Duodenal mucosa (tissue), 2 donors: ENCODE results near the gene POLR3C.
"Not testable (repeated sequence)": the region's sequence is repeated elsewhere in the genome, so short reads cannot be mapped to it uniquely, and the experiment has no call there.

Experiments used
- H3K27ac ChIP-seq: one replicate; pipeline ENCODE4 v1.7.0; 2013; ENCODE audit warnings: low read depth, low read length
- H3K27me3 ChIP-seq, 2 donors: one replicate each; pipeline ENCODE4 v1.7.0; 2013; ENCODE audit warnings: low read length in 2 of 2, control low read depth in 1 of 2; ENCODE audit not compliant: insufficient read depth in 2 of 2, control insufficient read depth in 1 of 2
- H3K36me3 ChIP-seq, 2 donors: one replicate each; pipeline ENCODE4 v1.7.0; 2013; ENCODE audit warnings: low read length in 2 of 2, control low read depth in 1 of 2; ENCODE audit not compliant: insufficient read depth in 2 of 2, control insufficient read depth in 1 of 2
- H3K4me1 ChIP-seq, 2 donors: one replicate each; pipeline ENCODE4 v1.7.0; 2013; ENCODE audit warnings: low read length in 2 of 2, control low read depth in 1 of 2; ENCODE audit not compliant: insufficient read depth in 2 of 2, control insufficient read depth in 1 of 2
- H3K4me3 ChIP-seq, 2 donors: one replicate each; pipeline ENCODE4 v1.7.0; 2013; ENCODE audit warnings: low read length in 2 of 2, low read depth in 1 of 2
- H3K9ac ChIP-seq, 2 donors: one replicate each; pipeline ENCODE4 v1.7.0; 2013; ENCODE audit warnings: low read length in 2 of 2, low read depth in 1 of 2
- H3K9me3 ChIP-seq, 2 donors: one replicate each; pipeline ENCODE4 v1.7.0; 2013; ENCODE audit warnings: low read length in 2 of 2, control low read depth in 1 of 2; ENCODE audit not compliant: control insufficient read depth in 1 of 2

Gene POLR3C, protein sequence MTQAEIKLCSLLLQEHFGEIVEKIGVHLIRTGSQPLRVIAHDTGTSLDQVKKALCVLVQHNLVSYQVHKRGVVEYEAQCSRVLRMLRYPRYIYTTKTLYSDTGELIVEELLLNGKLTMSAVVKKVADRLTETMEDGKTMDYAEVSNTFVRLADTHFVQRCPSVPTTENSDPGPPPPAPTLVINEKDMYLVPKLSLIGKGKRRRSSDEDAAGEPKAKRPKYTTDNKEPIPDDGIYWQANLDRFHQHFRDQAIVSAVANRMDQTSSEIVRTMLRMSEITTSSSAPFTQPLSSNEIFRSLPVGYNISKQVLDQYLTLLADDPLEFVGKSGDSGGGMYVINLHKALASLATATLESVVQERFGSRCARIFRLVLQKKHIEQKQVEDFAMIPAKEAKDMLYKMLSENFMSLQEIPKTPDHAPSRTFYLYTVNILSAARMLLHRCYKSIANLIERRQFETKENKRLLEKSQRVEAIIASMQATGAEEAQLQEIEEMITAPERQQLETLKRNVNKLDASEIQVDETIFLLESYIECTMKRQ

DNA sequence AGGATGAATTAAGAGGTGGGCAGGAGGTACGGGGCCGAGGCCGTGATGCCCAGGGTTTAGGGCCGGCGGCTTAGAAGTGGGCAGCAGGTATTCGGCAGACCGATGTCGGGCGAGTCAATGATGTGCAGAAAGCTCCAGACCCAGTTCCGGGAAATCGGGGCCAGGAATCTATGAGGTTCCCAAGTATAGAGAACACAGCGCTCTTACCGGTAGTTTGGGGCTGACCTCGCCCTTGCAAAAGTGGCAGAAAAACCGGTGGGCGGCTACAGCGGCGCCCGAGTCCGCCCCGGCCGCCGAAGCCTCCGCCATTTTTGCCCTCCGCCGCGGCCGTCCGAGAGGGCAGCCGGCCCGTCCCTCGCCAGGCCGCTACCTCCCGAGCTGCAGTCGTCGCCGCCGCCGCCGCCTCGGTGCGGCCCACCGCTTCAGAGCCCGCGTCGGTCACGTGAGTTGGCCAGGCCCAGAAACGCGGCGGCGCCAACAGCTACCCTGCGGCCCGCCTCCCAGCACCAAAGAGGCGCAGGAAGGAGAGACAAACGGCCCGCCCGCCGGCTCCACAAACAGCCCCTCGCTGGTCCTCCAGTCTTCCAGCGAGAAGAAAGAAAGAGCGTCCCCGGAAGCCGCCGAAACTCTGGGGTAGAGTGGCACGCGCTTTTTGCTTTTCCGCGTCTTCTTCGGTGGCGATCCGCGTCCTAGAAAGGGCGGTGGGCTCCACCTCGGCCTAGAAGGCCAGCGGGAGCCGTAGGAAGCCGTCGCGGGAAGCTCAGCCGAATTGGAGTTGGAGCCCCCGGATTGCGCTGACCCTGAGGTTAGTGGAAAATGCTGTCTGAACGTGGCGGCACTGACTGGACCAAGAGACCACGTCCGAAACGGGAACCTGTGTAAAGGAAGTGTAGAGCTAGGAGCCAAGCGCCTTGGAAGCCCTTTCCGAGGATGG is at the start of gene POLR3C, which contains the start of gene RNF115:
Gene POLR3C (plus strand): TSS at position 636 of the 934 bp plus-strand sequence. CDS start 1,577 bp downstream, outside the sequence.
Gene RNF115 (minus strand): TSS at position 531 of the 934 bp plus-strand sequence. CDS start 222 bp downstream, at position 309.
- peaks cover 23 to 27% of the 10 kb centered on the region in 2 donors for H3K36me3 ChIP-seq
- peak within 1 kb of the TSS; percentile 88 to 95 for H3K9ac ChIP-seq
- peak within 1 kb of the TSS; percentile 89 for H3K27ac ChIP-seq
- H3K27me3 ChIP-seq, result no peaks in the 10 kb centered on the region
- H3K4me1 ChIP-seq, result peaks cover 8 to 12% of the 10 kb centered on the region in 2 donors
- no peaks in the 10 kb centered on the region for H3K9me3 ChIP-seq
- H3K4me3 ChIP-seq, result peak within 1 kb of the TSS; percentile 100

DNA sequence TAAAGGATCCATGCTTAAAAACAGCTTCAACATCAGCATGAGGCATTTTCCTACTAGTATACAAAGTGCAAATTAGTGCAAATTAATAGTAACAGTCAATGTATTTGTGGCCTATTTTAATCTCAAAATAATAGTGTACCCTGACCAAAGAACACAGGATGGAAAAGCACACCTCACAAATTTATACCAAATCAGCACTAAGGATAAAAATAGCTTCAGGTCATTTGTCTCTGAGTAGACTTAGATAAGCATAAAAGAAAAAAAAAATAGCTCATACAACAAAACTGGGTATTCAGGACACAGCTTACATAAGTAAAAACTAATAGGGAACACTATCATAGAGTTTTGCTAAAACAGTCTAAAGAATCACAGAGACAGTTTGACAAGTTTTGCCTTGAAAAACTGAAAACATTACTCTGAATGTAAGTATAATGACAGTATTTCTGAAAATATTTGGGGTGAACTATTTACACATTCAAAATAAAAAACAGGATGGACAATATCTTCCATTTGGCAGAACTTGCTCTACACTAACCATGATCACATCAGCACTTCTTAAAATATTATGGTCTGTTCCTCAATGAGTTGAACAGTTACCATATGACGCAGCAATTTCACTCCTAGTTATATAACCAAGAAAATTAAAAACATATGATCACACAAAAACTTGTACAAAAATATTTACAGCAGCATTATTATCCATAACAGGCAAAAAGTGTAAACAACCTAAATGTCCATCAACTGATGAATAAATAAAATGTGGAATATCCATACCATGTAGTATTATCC is 46.4 kb upstream of the POLR3C start:
- no peak overlapping the region for H3K9ac ChIP-seq
- H3K36me3 ChIP-seq, result no peaks in the 10 kb centered on the region
- no peak overlapping the region for H3K27ac ChIP-seq
- H3K9me3 ChIP-seq, result no peaks in the 10 kb centered on the region
- no peaks in the 10 kb centered on the region for H3K27me3 ChIP-seq
- no peaks in the 10 kb centered on the region for H3K4me1 ChIP-seq
- no peak overlapping the region for H3K4me3 ChIP-seq

DNA sequence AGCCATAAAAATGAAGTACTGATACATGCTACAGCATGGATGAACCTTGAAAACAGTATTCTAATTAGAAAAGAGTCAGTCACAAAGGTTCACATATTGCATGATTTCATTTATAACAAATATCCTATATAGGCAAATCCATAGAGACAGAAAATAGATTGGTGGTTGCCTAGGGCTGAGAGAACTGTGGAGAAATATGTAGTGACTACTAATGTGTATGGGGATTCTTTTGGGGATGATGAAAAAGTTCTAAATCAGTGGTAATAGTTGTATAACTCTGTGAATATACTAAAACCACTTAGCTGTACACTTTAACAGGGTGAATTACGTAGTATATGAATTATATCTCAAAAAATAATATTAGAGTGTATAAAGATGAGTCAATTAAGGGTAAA is 45.9 kb upstream of the POLR3C start:
- H3K36me3 ChIP-seq, result no peaks in the 10 kb centered on the region
- H3K4me1 ChIP-seq, result no peaks in the 10 kb centered on the region
- no peak overlapping the region for H3K9ac ChIP-seq
- H3K27ac ChIP-seq, result no peak overlapping the region
- no peaks in the 10 kb centered on the region for H3K27me3 ChIP-seq
- H3K4me3 ChIP-seq, result no peak overlapping the region
- H3K9me3 ChIP-seq, result no peaks in the 10 kb centered on the region

DNA sequence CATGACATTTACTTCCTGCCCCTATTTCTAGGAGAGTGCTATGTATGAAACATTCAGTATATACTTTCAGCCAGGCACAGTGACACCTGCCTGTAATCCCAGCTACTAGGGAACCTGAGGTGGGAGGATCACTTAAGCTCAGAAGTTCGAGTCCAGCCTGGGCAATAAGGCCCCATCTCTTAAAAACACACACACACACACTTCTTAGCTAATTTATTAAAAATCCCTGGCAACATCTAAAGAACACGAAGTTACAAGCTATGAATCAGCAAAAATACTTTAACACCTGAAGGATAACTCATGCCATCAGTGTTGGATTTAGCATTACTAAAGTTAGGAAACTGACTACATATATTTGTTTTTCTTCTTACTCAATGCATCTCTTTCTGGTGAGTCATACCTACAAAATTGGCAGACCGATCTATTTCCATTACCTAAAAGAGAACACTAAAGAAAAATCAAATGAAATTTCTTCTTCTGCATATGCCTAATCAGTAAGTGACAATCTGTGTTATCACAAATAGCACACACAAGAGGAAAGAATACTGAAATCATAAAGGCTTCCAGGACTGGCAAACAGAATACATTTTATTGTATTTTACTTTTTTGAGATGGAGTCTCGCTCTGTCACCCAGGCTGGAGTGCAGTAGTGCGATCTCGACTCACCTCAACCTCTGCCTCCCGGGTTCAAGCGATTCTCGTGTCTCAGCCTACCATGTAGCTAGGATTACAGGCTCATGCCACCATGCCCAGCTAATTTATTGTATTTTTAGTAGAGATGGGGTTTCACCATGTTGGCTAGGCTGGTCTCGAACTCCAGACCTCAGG is 41.5 kb upstream of the POLR3C start:
- Histone ChIP-seq H3K36me3 (no peaks in the 10 kb centered on the region), H3K9ac (no peak overlapping the region), H3K4me1 (peaks cover 7 to 14% of the 10 kb centered on the region in 2 donors), H3K27me3 (no peaks in the 10 kb centered on the region), H3K9me3 (no peaks in the 10 kb centered on the region), H3K4me3 (no peak overlapping the region), H3K27ac (no peak overlapping the region)

DNA sequence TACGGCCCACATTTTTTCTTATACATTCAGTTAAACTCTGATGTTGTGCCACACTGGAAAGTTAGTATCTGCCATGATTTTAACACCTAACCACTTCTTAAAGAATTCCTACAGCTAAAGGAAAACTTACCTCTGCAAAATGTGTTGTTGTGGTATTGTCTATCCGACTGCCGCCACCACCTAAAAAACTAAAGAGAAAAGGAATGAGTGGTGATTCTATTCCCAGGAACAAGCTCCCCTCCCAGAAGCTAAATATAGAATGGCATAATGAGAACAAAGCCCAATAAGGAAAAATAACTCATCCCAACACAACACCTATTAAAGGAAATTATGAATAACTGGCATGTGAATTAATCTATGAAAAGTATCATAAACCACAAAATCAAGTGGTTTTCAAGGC is 39.6 kb upstream of the POLR3C start:
- Histone ChIP-seq H3K4me1 (peaks cover 7 to 14% of the 10 kb centered on the region in 2 donors), H3K9ac (no peak overlapping the region), H3K27ac (no peak overlapping the region), H3K27me3 (no peaks in the 10 kb centered on the region), H3K9me3 (no peaks in the 10 kb centered on the region), H3K36me3 (peaks cover 0 to 6% of the 10 kb centered on the region in 2 donors), H3K4me3 (no peak overlapping the region)

DNA sequence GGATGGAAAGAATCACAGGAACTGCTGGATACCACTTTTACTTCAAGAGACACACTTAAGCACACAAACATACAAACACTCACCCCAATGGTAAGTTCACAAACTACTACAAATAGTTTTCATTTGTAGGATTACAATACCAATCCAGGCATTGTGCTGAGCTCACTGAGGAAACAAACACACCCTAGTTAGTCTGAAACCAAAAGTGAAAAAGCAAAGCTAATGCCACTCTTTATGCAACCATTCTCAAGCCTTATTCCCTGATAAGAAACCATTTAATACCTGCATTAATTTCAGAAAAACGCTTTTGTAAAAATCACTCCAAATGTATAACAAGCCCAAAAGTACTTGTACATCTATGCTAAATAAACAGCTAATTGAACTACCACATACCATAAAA is 38.5 kb upstream of the POLR3C start:
- Histone ChIP-seq H3K27me3 (no peaks in the 10 kb centered on the region), H3K4me1 (peaks cover 7 to 14% of the 10 kb centered on the region in 2 donors), H3K36me3 (peaks cover 0 to 6% of the 10 kb centered on the region in 2 donors), H3K9me3 (no peaks in the 10 kb centered on the region), H3K9ac (no peak overlapping the region), H3K4me3 (no peak overlapping the region), H3K27ac (no peak overlapping the region)

DNA sequence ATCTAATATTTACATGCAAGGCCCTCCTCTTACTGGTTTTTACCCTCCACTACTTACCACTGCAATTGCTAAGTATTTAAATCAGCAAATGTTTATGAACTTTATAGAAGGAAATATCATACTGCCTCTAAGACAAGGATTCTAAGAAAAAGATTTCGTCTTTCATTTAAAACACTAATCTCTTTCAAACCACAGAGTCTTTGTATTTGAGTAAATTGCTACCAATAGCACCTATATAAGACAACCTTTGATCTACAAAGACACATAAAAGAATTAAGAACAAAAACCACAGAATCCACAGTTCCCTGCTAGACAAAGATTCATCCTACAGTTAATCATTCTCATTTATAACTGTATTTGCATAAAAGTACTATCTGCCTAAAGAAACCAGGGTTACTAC is 37.7 kb upstream of the POLR3C start:
- H3K27ac ChIP-seq, result no peak overlapping the region
- no peaks in the 10 kb centered on the region for H3K27me3 ChIP-seq
- H3K9ac ChIP-seq, result no peak overlapping the region
- peaks cover 7 to 14% of the 10 kb centered on the region in 2 donors for H3K4me1 ChIP-seq
- no peak overlapping the region for H3K4me3 ChIP-seq
- peaks cover 0 to 6% of the 10 kb centered on the region in 2 donors for H3K36me3 ChIP-seq
- no peaks in the 10 kb centered on the region for H3K9me3 ChIP-seq

DNA sequence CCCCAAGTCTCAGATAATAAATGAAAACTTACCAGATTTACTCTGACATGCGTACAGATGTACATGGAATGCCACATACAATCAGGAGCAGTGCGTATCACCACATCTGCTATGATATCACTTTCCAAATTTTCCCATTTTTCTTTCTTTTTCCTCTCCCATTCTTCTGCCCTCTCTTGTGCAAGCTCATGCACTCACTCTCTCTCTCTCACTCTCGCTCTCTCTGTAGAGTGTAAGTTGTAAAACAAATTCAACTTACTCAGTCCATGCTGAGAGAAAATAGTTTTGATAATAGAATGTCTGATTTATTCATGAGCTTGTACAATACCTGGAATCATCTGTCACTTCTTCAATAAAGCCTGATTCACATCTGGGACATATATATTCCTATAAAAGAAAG is 35.4 kb upstream of the POLR3C start:
- Histone ChIP-seq H3K27ac (no peak overlapping the region), H3K9me3 (no peaks in the 10 kb centered on the region), H3K27me3 (no peaks in the 10 kb centered on the region), H3K4me3 (no peak overlapping the region), H3K36me3 (peaks cover 0 to 6% of the 10 kb centered on the region in 2 donors), H3K9ac (no peak overlapping the region), H3K4me1 (peaks cover 7 to 14% of the 10 kb centered on the region in 2 donors)

DNA sequence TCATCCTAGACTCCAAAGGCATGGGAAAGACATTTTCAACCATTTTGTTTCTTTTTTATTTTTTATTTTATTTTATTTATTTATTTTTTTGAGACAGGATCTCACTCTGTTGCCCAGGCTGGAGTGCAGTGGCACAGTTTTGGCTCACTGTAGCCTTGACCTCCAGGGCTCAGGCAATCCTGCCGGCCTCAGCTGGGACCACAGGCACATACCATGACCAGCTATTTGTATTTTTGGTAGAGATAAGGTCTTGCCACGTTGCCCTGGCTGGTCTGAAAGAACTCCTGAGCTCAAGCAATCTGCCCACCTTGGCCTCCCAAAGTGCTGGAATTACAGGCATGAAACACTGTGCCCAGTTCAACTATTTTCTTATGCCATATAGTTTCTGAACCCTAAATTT is 32.1 kb upstream of the POLR3C start:
- H3K36me3 ChIP-seq, H3K27me3 ChIP-seq, H3K27ac ChIP-seq, H3K4me1 ChIP-seq, H3K4me3 ChIP-seq, H3K9ac ChIP-seq, H3K9me3 ChIP-seq: not testable (repeated sequence)
